Measurements from ENCODE around the gene G6PC3. TPM values are rescaled to one million over a fixed set of nuclear protein-coding genes. Genes with fewer than 3 reads are reported as not detected.
"Not testable (repeated sequence)": the region's sequence is repeated elsewhere in the genome, so short reads cannot be mapped to it uniquely, and the experiment has no call there.

Gene G6PC3
- total RNA-seq, 1 experiment from 2014 or later: 22.8 TPM

GRCh38 chr17:44046893-44047292 is 23.6 kb upstream of the G6PC3 start:
- H3K27me3 ChIP-seq, DNase-seq, H3K9me3 ChIP-seq, H3K4me3 ChIP-seq: not testable (repeated sequence)
- H3K36me3 ChIP-seq: peaks cover 73% of the 10 kb centered on the region

- no peaks in the 10 kb centered on the region for H3K9me3 ChIP-seq
- H3K4me3 ChIP-seq: no peak overlapping the region
- H3K27me3 ChIP-seq: no peaks in the 10 kb centered on the region
- DNase-seq: no peak
- peaks cover 86% of the 10 kb centered on the region for H3K36me3 ChIP-seq
Observed at GRCh38 chr17:44049294-44050060, 21.1 kb upstream of the G6PC3 start.

DNA sequence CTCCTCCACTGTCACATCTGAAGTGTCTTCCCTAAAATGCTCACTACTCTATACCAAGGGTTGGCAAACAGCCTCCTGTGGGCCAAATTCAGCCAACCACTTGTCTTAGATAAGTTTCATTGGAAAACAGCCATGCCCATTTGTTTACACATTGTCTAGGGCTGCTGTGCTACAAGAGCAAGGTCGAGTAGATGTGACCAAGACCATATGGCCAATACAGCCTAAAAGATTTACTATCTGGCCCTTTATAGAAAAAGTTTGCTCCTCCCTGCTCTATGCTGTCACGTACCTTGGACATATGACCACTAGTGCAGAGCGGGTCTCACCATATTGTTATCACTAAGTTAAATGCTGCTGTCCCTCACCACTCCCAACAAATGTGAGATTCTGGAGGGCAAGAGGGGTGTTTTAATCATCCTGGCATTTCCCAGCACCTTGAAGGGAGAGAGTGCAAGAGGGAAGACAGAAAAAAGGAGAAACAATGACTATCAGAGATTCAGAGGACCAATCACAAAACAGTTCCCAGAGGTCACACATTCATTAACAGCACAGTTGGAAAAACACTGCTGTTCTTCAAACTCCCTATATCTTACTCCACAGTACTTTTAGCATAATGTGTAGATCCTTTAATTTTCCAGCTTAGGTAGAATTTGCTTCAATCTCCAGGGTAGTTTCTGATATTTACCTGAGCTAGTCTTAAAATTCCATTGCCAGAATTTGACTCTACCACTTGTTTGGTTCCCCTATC is 17.2 kb upstream of the G6PC3 start:
- no peak for DNase-seq
- Histone ChIP-seq H3K27me3 (no peaks in the 10 kb centered on the region), H3K9me3 (no peaks in the 10 kb centered on the region), H3K36me3 (peaks cover 87% of the 10 kb centered on the region), H3K4me3 (no peak overlapping the region)

DNA sequence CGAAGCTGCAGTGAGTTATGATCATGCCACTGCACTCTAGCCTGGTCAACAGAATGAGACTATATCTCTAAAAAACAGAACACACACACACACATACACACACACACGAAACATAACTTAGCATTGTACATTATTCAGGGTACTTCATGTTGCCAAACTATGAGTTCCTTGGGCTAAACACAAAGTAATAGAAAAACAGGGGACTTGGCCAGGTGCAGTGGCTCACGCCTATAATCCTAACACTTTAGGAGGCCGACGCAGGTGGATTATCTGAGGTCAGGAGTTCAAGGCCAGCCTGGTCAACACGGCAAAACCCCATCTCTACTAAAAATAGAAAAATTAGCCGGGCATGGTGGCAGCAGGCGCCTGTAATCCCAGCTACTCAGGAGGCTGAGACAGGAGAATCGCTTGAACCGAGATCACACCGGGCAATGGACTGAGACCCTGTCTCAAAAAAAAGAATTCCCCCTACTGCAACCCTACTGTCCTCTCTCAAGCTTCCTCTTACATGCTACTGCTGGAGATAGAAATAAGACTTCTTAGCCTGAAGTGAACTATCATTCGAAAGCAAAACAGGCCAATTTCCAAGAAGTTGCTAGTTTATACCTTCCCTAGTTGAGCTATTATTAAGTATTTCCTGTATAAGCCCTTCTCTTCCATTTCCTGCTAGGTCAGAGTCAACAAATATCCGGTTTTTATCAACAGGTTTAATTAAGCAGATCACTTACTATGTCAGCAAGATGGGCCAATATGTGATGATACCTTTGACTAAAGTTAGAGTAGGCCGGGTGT is 11.2 kb upstream of the G6PC3 start:
- Histone ChIP-seq H3K36me3 (peaks cover 87% of the 10 kb centered on the region), H3K4me3 (no peak overlapping the region), H3K9me3 (no peaks in the 10 kb centered on the region), H3K27me3 (no peaks in the 10 kb centered on the region)
- no peak for DNase-seq

GRCh38 chr17:44061446-44061845 is 9.1 kb upstream of the G6PC3 start:
- H3K27me3 ChIP-seq: no peaks in the 10 kb centered on the region
- no peaks in the 10 kb centered on the region for H3K9me3 ChIP-seq
- peaks cover 83% of the 10 kb centered on the region for H3K36me3 ChIP-seq
- DNase-seq: no peak
- H3K4me3 ChIP-seq: no peak overlapping the region

DNA sequence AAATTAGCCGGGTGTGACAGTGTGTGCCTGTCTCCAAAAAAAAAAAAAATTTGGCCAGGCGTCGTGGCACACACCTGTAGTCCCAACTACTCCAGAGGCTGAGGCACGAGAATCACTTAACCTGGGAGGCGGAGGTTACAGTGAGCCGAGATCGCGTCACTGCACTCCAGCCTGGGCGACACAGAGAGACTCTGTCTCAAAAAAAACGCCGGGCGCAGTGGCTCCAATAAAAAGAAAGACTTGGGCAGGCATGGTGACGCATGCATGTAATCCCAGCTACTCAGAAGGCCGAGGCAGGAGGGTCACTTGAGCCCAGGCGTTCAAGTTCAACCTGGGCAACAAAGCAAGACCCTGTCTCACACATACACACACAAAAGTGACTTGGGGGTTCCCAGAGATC is 7.7 kb upstream of the G6PC3 start:
- no peak for DNase-seq
- H3K27me3 ChIP-seq: no peaks in the 10 kb centered on the region
- no peak overlapping the region for H3K4me3 ChIP-seq
- peaks cover 68% of the 10 kb centered on the region for H3K36me3 ChIP-seq
- no peaks in the 10 kb centered on the region for H3K9me3 ChIP-seq

DNA sequence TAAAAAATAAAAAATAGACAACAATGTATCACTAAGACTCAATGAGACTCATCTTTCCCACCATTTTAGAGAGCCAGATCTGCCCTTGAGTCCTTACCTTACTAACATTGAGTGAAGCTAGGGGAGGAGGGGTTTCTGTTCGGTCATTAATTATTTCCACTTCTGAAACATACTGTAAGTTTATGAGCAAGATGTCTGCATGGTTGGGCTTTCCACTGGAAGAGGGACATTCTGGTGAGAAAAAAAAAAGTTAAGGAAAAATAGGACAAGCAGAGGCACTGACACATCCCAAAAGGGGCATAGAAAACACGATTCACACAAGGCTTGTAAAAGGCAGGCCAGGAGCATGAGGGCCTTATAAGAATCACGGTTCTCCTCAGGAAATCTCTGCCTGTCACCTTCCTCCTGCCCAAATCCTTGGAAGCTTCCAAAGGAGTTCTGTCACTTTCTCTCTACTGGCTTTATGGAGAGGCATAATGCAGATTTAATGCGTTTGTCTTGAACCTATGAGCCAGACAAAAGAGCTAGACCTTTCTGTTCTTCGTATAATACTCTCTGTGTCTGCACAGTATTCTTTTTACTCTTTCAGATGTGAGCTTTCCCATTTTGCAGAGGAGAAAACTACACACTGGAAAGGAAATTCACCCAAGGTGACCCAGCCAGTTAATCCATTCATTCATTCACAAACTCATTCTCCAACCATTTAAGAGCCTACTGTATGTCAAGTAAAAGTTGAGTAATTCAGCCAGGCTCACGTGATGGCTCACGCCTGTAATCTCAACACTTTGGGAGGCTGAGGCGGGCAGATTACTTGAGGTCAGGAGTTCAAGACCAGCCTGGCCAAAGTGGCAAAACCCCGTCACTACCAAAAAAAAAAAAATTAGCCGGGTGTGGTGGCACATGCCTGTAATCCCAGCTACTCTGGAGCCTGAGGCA is 6.6 kb upstream of the G6PC3 start:
- H3K9me3 ChIP-seq: no peaks in the 10 kb centered on the region
- H3K27me3 ChIP-seq: no peaks in the 10 kb centered on the region
- no peak for DNase-seq
- no peak overlapping the region; the same call in 1 of the 2 replicates for H3K4me3 ChIP-seq
- H3K36me3 ChIP-seq: peaks cover 60% of the 10 kb centered on the region

- no peaks in the 10 kb centered on the region for H3K9me3 ChIP-seq
- H3K27me3 ChIP-seq: no peaks in the 10 kb centered on the region
- peaks cover 42% of the 10 kb centered on the region for H3K36me3 ChIP-seq
- DNase-seq: no peak
- peak overlapping the region; percentile 97 for H3K4me3 ChIP-seq
Observed at GRCh38 chr17:44065668-44066203, 4.8 kb upstream of the G6PC3 start.

DNA sequence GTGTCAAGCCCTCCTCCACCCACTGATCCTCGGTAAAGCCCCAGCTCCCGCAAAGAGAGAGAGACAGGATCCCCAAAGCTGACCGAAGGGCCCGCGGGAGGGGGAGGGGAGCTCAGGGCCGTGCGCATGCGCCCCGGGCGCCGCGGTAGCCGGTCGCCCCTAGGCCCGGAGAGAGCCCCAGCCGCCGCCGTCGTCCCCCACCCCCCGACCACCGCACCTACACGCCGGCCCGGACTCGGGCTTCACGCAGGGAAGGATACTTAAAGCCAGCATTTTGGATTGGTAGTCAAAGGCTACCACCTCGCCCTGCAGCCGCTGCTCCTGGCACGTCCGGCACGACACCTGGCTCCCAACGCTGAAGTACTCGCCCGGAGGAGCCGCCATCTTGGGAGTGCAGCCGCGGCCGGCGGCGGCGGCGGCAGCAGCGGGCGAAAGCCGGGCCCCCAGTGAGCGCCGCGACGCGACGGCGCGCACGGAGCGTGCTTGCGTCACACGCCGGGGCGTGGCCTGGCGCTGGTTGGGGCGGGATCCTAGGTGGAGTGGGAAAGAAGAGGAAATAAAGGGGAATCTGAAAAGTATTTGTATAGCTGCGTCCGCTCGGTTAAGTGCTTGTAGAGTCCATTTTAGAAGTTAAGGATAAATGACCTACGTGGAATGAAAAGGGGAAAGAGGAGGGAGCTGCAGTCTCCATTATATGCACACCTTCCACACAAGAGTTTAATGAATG is 4.2 kb upstream of the G6PC3 start, which contains the start of gene LSM12:
LSM12 (minus strand) TSS at position 468 of the 727 bp plus-strand sequence; CDS start at position 384, 84 bp downstream.
- no peaks in the 10 kb centered on the region for H3K27me3 ChIP-seq
- DNase-seq: peak; percentile 90
- H3K9me3 ChIP-seq: no peaks in the 10 kb centered on the region
- H3K36me3 ChIP-seq: peaks cover 38% of the 10 kb centered on the region
- peak within 1 kb of the TSS; percentile 97 for H3K4me3 ChIP-seq

- no peaks in the 10 kb centered on the region for H3K27me3 ChIP-seq
- no peak for DNase-seq
- no peaks in the 10 kb centered on the region for H3K9me3 ChIP-seq
- no peak overlapping the region for H3K4me3 ChIP-seq
- H3K36me3 ChIP-seq: peaks cover 28% of the 10 kb centered on the region
Observed at GRCh38 chr17:44067545-44067940, 3.0 kb upstream of the G6PC3 start.

DNA sequence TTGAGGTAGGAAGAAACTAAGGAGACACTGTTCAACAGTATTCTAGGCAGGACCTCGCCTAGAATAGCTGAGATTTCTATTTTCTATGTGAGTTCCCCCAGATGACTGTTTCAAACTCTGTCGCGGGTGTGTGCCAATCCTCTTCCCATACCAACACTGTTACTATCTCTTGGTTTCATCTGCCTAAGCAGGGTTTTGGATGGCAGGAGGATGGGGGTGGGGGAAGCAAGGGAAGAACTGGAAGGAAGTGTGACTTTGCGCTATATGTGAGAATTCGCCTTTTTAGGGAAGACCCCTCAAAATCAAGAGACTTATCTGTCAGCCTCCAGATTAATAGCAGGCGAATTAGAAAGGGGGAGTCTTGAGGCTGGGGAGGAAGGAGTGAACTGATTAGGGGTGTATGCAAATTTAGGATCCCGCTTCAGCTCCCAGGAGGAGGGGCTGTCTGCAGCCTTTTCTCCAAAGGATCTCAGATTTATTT is 521 bp upstream of the G6PC3 start:
- no peaks in the 10 kb centered on the region for H3K9me3 ChIP-seq
- no peaks in the 10 kb centered on the region for H3K27me3 ChIP-seq
- peaks cover 26% of the 10 kb centered on the region for H3K36me3 ChIP-seq
- peak overlapping the region; percentile 75 for H3K4me3 ChIP-seq
- DNase-seq: no peak

DNA sequence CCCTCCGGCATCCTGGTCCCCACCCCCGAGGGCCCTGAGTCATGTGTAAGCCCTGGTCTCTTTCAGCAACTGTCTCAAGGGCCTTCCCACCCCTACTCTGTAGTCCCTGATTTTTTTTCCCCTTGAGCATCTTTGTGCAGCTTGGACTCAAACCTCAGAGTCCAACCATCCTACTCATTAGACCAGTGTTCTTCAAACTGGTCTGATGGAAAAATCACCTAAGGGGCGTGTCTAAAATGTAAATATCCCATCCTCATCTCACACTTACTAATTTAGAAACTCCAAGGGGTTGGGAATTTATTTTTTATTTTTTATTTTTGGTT is 624 bp downstream of the G6PC3 start:
- peaks cover 35% of the 10 kb centered on the region for H3K36me3 ChIP-seq
- no peaks in the 10 kb centered on the region for H3K27me3 ChIP-seq
- no peaks in the 10 kb centered on the region for H3K9me3 ChIP-seq
- H3K4me3 ChIP-seq: peak overlapping the region; percentile 75
- no peak for DNase-seq

GRCh38 chr17:44071772-44072171 is 1.2 kb downstream of the G6PC3 start:
- peaks cover 39% of the 10 kb centered on the region for H3K36me3 ChIP-seq
- peak; percentile 43 for DNase-seq

DNA sequence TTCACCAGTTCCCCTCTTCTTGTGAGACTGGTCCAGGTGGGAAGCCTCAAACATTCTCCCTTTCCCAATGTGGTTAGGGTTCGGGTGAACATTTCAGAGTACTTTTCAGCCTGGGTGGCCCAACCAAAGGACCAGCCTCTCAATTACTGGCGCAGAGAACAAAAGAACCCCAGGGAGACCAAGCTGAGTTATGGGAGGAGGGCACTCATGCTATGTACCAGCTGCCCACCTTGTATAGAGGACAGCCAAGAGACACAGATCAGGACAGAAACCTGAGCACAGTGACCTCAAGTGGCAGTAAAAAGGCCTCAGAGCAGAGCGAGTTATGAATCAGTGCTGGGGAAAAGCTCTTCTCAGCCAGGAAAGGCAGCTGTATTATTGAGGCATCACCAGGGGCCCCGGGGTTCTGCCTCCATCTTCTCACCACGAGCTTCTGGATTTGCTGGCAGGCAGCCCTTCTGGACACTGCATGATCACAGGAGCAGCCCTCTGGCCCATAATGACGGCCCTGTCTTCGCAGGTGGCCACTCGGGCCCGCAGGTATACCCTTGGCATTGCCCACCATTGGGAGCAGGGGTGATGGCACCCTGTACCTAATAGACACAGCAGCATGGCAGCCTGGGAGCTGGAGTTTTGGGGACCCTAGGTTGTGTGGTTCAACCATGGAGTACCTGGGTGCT is 3.8 kb downstream of the G6PC3 start:
- Histone ChIP-seq H3K36me3 (peaks cover 51% of the 10 kb centered on the region), H3K27me3 (no peaks in the 10 kb centered on the region), H3K4me3 (no peak overlapping the region), H3K9me3 (no peaks in the 10 kb centered on the region)
- DNase-seq: no peak

More at GRCh38 chr17:44071772-44072171, 1.2 kb downstream of the G6PC3 start:
- Histone ChIP-seq H3K27me3 (no peaks in the 10 kb centered on the region), H3K9me3 (no peaks in the 10 kb centered on the region), H3K4me3 (peak overlapping the region; percentile 75)

DNA sequence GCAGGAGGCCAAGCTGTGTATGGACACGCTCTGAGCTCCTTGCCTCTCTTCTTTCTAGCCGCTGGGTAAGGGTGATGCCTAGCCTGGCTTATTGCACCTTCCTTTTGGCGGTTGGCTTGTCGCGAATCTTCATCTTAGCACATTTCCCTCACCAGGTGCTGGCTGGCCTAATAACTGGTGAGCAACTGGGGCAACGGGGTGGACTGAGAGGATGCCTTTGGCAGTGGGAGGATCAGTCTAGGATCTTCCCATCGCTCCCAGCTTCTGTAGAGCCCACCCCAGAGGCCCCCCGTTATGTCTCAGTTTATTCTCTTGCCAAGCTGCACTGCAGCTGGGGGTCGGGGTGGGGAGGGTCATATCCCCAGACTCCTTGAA is 4.4 kb downstream of the G6PC3 start:
- no peaks in the 10 kb centered on the region for H3K27me3 ChIP-seq
- H3K9me3 ChIP-seq: no peaks in the 10 kb centered on the region
- H3K4me3 ChIP-seq: no peak overlapping the region
- H3K36me3 ChIP-seq: peaks cover 51% of the 10 kb centered on the region
- DNase-seq: no peak
